DMS153 treated with DMSO at 0.1 percent for 48 hours (cell line): ENCODE results near the gene MBTPS1.

Experiments used
- DNase-seq: peaks from one replicate; lab custom pipeline; 2025; ENCODE audit not compliant: unreplicated experiment; lab: John Stamatoyannopoulos, UW

MBTPS1 gene

GRCh38 chr16:84014570-84015327 is 102.0 kb downstream of the MBTPS1 start:
- DNase-seq: no peak

- DNase-seq: peak; percentile 80
Observed at GRCh38 chr16:84013787-84014569, 102.8 kb downstream of the MBTPS1 start.

GRCh38 chr16:84009282-84009681 is 107.5 kb downstream of the MBTPS1 start:
- DNase-seq: no peak

- DNase-seq: no peak
Observed at GRCh38 chr16:84007965-84008364, 108.8 kb downstream of the MBTPS1 start.

GRCh38 chr16:84007520-84007919 is 109.2 kb downstream of the MBTPS1 start:
- no peak for DNase-seq

- no peak for DNase-seq
Observed at GRCh38 chr16:84005391-84005790, 111.4 kb downstream of the MBTPS1 start.

GRCh38 chr16:84004442-84004841 is 112.3 kb downstream of the MBTPS1 start:
- no peak for DNase-seq
